Stimulated activated CD8-positive, alpha-beta memory T cell treated with anti-CD3 and anti-CD28 coated beads, Interleukin-7, amount 100 ng/mL, for 4 hours (primary cell): ENCODE data around the gene CTF1.
A peak's percentile ranks its signal among the peaks of the same experiment; 100 is the strongest.
"Not testable (repeated sequence)": the region's sequence is repeated elsewhere in the genome, so short reads cannot be mapped to it uniquely, and the experiment has no call there.

Experiments used
- DNase-seq, 2 donors: peaks; one replicate each; pipeline ENCODE4 v3.0.0-alpha.2; 2020; ENCODE audit warnings: low read depth in 2 of 2

CTF1 gene, protein sequence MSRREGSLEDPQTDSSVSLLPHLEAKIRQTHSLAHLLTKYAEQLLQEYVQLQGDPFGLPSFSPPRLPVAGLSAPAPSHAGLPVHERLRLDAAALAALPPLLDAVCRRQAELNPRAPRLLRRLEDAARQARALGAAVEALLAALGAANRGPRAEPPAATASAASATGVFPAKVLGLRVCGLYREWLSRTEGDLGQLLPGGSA

GRCh38 chr16:30896261-30896888, at the start of gene CTF1:
Gene CTF1, plus strand, starts transcription at chr16:30896614. Its CDS starts 30 bp downstream, at chr16:30896644.
- no peak for DNase-seq

GRCh38 chr16:30846649-30847402, 49.6 kb upstream of the CTF1 start:
- no peak for DNase-seq

- no peak for DNase-seq
These were observed 46.2 kb upstream of the CTF1 start for GRCh38 chr16:30850246-30850645.

DNA sequence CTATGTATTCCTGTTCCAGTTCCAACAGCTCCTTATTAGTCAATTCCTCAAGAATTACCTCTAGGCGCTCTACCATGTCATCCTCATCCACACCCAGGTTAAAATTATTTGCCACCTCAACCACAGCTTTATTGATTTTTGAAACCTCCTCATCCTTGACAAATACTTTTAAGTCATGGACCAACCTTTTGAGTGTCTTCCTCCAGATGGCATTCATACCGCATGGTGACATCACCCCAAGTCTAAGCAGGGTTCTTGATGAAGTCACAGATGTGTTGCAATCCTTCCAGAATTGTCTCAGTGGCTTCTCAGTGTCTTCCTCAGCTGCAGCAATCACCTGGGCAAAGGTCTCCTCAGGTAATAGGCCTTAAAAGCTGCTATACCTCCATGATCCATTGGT, 42.7 kb upstream of the CTF1 start:
- DNase-seq: no peak

DNA sequence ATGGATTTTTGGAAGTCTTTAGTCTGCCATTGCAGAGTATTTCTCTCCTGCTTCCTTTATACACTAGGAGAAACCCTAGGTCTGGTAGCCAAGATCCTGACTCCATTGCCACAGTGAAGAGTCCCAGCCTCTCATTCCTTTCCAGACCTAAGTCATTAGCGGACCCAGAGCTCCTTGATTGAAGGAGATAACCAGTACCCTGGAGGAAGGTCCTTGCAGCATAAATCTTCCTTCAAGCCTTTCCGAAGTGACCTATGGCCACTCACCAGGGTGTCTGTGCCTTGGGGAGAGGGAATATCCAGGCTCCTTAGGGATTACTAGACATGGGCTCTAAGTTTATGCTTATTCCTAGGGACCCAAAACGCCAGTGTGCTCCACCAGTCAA, 38.3 kb upstream of the CTF1 start:
- DNase-seq: no peak

- DNase-seq: no peak
These were observed 37.5 kb upstream of the CTF1 start for GRCh38 chr16:30858829-30859423.

DNA sequence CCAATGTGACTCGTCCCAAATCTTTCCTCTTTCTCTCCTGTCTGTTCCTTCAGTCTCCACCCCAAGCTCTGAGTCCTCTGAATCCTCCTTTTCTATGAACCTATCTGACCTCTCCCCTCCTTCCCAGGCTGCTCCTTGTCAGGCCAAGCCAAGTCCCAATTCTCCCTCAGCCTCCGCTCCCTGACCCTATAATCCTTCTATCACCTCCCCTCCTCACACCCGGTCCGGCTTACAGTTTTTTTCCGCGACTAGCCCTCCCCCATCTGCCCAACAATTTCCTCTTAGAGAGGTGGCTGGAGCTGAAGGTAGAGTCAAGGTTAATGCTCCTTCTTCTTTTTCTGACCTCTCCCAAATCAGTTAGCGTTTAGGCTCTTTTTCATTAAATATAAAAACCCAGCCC, 35.7 kb upstream of the CTF1 start:
- DNase-seq: not testable (repeated sequence)

- DNase-seq: not testable (repeated sequence)
These were observed 33.2 kb upstream of the CTF1 start for GRCh38 chr16:30863178-30863577.

DNA sequence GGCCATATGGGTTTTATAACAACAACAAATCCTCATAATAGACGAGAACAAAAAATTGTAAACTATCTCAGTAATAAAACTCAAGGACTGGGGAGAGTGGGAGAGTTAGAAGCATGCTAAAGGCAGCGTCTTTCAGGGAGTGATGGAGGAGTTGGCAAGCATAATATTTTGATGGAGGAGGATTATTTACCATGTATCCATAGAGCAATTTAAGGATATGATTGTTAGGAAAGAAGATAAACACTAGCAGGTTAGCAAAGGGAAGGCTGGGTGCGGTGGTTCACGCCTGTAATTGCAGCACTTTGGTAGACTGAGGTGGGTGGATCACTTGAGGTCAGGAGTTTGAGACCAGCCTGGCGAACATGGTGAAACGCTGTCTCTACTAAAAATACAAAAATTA, 30.4 kb upstream of the CTF1 start:
- no peak for DNase-seq

DNA sequence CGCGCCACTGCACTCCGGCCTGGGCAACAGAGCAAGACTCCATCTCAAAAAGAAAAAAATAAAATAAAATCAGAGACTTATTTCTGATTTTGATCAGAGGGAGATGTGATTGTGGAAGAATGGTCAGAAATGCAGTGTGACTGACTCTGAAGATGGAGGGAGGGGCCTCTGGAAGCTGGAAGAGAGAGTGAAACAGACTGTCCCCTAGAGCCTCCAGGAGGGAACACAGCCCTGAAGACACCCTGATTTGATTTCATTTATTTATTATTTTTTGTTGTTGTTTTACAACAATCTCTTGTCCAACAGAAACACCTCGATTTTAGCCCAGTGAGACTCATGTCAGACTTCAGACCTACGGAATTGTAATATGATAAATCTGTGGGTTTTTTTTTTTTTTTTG, 28.7 kb upstream of the CTF1 start:
- DNase-seq: no peak

- DNase-seq: no peak
These were observed 25.5 kb upstream of the CTF1 start for GRCh38 chr16:30870904-30871303.

DNA sequence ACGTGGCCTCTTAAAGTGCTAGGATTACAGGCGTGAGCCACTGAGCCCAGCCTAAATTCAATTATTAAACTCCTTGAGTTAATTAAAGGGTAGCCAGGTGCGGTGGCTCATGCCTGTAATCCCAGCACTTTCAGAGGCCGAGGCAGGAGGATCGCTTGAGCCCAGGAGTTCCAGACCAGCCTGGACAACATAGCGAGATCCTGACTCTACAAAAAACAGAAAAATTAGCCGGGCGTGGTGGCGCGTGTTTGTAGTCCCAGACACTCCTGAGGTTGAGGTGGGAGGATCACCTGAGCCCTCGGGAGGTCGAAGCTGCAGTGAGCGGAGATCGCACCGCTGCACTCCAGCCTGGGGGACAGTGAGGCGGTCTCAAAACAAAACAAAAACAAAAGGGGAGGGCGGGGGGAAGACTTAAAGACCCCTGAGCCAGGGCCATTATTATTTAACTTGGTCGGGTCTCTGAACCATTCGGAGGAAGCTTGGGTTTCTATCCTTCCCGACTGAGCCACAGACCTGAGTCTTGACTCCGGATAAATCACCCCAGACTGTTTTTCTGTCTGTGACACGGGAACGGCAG, 22.1 kb upstream of the CTF1 start:
- DNase-seq: no peak

DNA sequence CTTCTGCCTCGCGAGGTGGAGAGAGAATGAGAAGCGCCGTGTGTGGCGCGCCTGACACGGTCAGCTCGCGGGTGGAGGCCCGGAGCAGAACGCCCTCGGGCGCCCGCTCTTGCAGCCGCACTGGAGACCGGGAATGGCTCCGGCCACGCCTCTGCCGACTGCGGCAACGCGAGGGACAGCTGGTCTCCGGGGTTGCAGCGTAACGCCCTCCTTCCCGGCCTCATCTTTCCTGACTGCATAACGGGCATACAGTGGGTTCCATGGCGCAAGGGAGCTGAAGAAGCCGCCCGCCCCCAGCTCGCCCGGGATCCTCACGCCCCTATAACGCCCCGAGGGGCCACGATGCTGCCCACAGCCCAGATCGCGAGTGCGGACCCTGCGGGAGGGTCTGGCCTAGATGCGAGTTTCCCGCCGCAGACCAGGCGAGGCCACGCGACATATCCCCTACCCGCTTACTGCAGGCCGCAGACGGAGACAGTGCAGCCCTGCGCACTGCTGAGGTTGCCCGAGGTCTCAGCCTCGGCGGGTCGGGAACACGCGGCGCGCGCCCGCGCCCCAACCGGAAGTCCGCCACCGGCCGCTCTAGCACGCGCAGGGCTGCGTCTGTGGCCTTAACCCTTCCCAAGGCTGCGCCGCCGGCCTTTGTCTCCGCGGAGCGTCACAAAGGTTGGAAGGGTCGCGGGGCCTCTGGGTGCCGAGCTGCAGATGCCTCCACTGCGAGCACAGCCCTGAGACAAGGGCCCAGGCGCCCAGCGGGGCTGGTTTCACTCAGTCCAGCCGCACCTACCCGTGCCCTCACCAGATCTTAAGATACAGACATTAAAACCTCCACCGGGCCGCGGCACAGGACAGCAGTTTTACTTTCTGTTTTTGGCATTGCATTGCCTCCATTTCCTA, 21.3 kb upstream of the CTF1 start:
- peak; percentile 77 to 89 for DNase-seq

- DNase-seq: no peak
These were observed 20.3 kb upstream of the CTF1 start for GRCh38 chr16:30875871-30876801.

- no peak for DNase-seq
These were observed 19.5 kb upstream of the CTF1 start for GRCh38 chr16:30876867-30877266.

DNA sequence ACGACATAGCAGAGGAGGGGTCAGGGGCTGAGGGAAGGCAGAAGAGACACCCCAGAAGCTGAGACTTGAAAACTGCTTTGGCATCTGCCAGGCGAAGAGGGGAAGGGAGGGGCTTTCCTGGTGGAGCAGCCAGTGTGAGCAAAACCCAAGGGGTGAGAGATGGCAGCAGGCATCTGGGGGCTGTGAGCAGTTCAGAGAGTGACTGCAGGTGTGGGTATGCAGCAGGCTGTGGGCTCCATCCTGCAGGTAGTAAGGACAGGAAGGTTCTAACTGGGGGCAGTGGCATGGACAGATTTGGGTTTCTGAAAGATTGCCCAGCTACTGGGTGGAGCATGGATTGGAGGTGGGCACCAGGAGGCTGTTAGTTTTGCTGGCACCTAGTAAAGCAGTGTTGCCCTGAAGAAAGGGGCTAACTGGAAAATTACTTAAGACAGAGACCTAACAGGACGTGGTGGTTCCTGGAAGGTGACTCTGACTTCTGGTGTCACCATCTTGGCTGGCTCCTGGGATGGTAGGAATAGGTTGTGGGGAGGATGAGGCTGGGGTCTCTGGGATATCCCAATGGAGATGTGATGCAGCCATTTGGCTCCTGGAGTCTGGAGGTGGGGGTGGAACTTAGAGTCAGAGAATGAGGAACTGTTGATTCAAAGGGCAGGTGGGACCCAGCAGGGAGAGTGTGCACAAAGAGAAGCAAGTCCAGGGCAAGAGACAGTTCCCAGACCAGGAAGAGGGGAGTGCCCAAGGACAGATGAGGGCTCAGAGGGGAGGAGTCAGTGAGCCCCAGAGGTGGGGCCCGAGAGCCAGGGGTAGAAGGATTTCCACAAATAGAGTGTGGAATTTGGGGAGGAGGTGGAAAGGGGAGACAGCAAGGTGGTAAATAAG, 13.7 kb upstream of the CTF1 start:
- no peak for DNase-seq

GRCh38 chr16:30884760-30885159, 11.7 kb upstream of the CTF1 start:
- no peak for DNase-seq

GRCh38 chr16:30885196-30885595, 11.2 kb upstream of the CTF1 start:
- DNase-seq: no peak

DNA sequence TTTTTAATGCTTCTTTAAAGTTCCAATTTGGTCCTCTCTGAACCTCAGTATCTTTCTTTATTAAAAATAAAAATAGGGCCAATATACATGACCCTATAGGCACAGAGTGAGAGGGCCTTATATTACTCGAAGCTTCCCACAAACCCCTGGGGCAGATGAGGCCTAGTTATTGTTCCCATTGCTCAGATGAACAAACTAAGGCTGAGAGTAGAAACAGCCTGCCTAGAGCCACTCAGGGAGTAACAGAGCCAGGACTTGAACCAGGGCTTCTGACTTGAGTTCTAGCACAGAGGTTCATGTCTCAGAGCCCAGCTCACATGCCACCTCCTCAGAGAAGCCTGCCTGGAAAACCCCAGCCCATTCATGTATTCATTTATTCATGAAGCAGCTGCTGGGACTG, 10.3 kb upstream of the CTF1 start:
- no peak for DNase-seq
